Measurements from ENCODE around the gene ST8SIA6. TPM values are rescaled to one million over a fixed set of nuclear protein-coding genes. Genes with fewer than 3 reads are reported as not detected.
A peak's percentile ranks its signal among the peaks of the same experiment; 100 is the strongest.

ST8SIA6 gene
- total and polyA plus RNA-seq, 9 of the 15 experiments (the other 6 are each of a cell fraction or from before 2014, with no cell fraction given), result 0.69 to 6.7 (median 5.0) TPM

DNA sequence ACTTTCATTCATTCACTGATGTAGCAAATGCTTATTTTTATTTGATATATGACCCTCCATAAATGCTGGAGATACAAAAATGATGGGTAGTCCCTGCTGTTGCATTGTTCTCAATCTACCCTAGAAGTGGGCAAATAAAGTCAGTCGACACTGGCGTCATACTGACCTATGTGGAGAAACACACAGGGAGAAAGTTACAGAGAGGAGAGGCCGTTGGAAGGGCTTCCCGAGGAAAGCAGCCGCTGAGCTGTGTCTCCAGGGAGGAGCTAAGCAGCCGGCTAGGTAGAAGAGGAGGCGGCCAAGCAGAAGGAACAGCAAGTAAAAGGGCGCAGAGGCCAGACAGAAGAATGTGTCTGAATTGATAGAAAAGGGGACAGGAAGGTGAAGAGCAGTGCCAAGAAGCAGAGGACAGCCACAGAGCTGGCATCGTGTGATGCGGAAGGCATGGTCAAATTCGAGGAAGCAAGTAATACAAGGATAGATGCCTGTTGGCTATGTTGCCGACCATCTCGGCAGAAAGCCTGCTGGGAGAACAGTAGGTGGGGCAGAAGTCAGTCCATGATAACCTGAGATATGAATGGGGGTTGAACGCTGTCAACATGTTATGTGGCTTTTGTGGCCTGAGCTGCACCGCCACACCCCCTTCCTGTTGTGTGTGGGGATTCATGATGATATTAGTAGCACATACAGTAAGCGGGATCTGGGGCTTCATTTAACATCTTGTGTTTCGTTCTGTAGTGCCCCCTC is 25.9 kb downstream of the ST8SIA6 start (continued):
- peak; percentile 41; the same call in 1 of the 2 replicates for TF ChIP-seq LCOR (CRISPR knock-in tag; IDR thresholded peaks at IDR 0.05)
- no peak for TF ChIP-seq TCFL5 (CRISPR knock-in tag; conservative IDR thresholded peaks at IDR 0.05)
- TF ChIP-seq IRF9 (tag; IDR thresholded peaks at IDR 0.05), result peak; percentile 82
- TF ChIP-seq CHD1 (IDR thresholded peaks at IDR 0.05; ENCODE audit: low read length), result peak; percentile 22
- TF ChIP-seq ATF1 (CRISPR knock-in tag; IDR thresholded peaks at IDR 0.05), result no peak
- peak; percentile 75 for TF ChIP-seq ATF1 (tag; IDR thresholded peaks at IDR 0.05)
- TF ChIP-seq KLF6 (CRISPR knock-in tag; IDR thresholded peaks at IDR 0.05; ENCODE audit: borderline replicate concordance), result peak; percentile 91
- TF ChIP-seq KLF10 (CRISPR knock-in tag; IDR thresholded peaks at IDR 0.05), result no peak
- TF ChIP-seq PTTG1 (tag; IDR thresholded peaks at IDR 0.05; ENCODE audit: low read depth), result 0 out of 2 replicates have a peak, but pooled peaks have one; percentile 34
- TF ChIP-seq COPS2 (conservative IDR thresholded peaks at IDR 0.05), result no peak
- TF ChIP-seq, protein P1, sequence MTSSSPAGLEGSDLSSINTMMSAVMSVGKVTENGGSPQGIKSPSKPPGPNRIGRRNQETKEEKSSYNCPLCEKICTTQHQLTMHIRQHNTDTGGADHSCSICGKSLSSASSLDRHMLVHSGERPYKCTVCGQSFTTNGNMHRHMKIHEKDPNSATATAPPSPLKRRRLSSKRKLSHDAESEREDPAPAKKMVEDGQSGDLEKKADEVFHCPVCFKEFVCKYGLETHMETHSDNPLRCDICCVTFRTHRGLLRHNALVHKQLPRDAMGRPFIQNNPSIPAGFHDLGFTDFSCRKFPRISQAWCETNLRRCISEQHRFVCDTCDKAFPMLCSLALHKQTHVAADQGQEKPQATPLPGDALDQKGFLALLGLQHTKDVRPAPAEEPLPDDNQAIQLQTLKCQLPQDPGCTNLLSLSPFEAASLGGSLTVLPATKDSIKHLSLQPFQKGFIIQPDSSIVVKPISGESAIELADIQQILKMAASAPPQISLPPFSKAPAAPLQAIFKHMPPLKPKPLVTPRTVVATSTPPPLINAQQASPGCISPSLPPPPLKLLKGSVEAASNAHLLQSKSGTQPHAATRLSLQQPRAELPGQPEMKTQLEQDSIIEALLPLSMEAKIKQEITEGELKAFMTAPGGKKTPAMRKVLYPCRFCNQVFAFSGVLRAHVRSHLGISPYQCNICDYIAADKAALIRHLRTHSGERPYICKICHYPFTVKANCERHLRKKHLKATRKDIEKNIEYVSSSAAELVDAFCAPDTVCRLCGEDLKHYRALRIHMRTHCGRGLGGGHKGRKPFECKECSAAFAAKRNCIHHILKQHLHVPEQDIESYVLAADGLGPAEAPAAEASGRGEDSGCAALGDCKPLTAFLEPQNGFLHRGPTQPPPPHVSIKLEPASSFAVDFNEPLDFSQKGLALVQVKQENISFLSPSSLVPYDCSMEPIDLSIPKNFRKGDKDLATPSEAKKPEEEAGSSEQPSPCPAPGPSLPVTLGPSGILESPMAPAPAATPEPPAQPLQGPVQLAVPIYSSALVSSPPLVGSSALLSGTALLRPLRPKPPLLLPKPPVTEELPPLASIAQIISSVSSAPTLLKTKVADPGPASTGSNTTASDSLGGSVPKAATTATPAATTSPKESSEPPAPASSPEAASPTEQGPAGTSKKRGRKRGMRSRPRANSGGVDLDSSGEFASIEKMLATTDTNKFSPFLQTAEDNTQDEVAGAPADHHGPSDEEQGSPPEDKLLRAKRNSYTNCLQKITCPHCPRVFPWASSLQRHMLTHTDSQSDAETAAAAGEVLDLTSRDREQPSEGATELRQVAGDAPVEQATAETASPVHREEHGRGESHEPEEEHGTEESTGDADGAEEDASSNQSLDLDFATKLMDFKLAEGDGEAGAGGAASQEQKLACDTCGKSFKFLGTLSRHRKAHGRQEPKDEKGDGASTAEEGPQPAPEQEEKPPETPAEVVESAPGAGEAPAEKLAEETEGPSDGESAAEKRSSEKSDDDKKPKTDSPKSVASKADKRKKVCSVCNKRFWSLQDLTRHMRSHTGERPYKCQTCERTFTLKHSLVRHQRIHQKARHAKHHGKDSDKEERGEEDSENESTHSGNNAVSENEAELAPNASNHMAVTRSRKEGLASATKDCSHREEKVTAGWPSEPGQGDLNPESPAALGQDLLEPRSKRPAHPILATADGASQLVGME (CRISPR knock-in tag; IDR thresholded peaks at IDR 0.05), result peak; percentile 59; the same call in 1 of the 2 replicates
- no peak for TF ChIP-seq TARDBP (IDR thresholded peaks at IDR 0.05)
- peak; percentile 96 for TF ChIP-seq SMAD4 (CRISPR knock-in tag; conservative IDR thresholded peaks at IDR 0.05)
- peak; percentile 86 for TF ChIP-seq NCOR1 (IDR thresholded peaks at IDR 0.05)
- TF ChIP-seq NEUROD1 (IDR thresholded peaks at IDR 0.05; ENCODE audit: borderline replicate concordance, low read depth, low read length, partially characterized antibody), result peak; percentile 65
- TF ChIP-seq OTX1 (CRISPR knock-in tag; IDR thresholded peaks at IDR 0.05), result 0 out of 2 replicates have a peak, but pooled peaks have one; percentile 11
- no peak for TF ChIP-seq JUNB (CRISPR knock-in tag; conservative IDR thresholded peaks at IDR 0.05)
- peak; percentile 55; the same call in 1 of the 2 replicates for TF ChIP-seq HBP1 (CRISPR knock-in tag; IDR thresholded peaks at IDR 0.05)
- peak; percentile 76; the same call in 1 of the 2 replicates for TF ChIP-seq MTA3 (IDR thresholded peaks at IDR 0.05; ENCODE audit: borderline replicate concordance)
- TF ChIP-seq, protein P2, sequence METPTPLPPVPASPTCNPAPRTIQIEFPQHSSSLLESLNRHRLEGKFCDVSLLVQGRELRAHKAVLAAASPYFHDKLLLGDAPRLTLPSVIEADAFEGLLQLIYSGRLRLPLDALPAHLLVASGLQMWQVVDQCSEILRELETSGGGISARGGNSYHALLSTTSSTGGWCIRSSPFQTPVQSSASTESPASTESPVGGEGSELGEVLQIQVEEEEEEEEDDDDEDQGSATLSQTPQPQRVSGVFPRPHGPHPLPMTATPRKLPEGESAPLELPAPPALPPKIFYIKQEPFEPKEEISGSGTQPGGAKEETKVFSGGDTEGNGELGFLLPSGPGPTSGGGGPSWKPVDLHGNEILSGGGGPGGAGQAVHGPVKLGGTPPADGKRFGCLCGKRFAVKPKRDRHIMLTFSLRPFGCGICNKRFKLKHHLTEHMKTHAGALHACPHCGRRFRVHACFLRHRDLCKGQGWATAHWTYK (CRISPR knock-in tag; IDR thresholded peaks at IDR 0.05), result peak; percentile 99

Data from K562 (cell line).